HG02642 (cell line): ENCODE results near the gene ISL1.

Experiments
- ATAC-seq: cut with Tn5 transposase; IDR thresholded peaks from one replicate; pipeline ENCODE4 v1.9.1; 2021; ENCODE audit warnings: mild to moderate bottlenecking; ENCODE audit not compliant: unreplicated experiment, poor library complexity

Gene ISL1

GRCh38 chr5:51383131-51384121 is at the start of gene ISL1:
ISL1 (plus strand) TSS chr5:51383448; CDS start chr5:51383672, 224 bp downstream.
- no peak for ATAC-seq

GRCh38 chr5:51336878-51337277 is 46.4 kb upstream of the ISL1 start:
- no peak for ATAC-seq

GRCh38 chr5:51345106-51345505 is 38.1 kb upstream of the ISL1 start:
- no peak for ATAC-seq

GRCh38 chr5:51347157-51347556 is 36.1 kb upstream of the ISL1 start:
- no peak for ATAC-seq

- ATAC-seq = no peak
These were observed 35.5 kb upstream of the ISL1 start for GRCh38 chr5:51347704-51348103.

GRCh38 chr5:51371052-51371451 is 12.2 kb upstream of the ISL1 start:
- no peak for ATAC-seq

GRCh38 chr5:51373880-51374523 is 9.2 kb upstream of the ISL1 start:
- ATAC-seq = no peak

GRCh38 chr5:51375084-51375483 is 8.2 kb upstream of the ISL1 start:
- ATAC-seq = no peak

GRCh38 chr5:51376509-51376908 is 6.7 kb upstream of the ISL1 start:
- ATAC-seq = no peak

GRCh38 chr5:51377151-51378060 is 5.8 kb upstream of the ISL1 start:
- no peak for ATAC-seq

GRCh38 chr5:51378061-51378409 is 5.2 kb upstream of the ISL1 start:
- no peak for ATAC-seq

- ATAC-seq = no peak
These were observed 4.6 kb upstream of the ISL1 start for GRCh38 chr5:51378448-51379330.

GRCh38 chr5:51379331-51379700 is 3.9 kb upstream of the ISL1 start:
- no peak for ATAC-seq

GRCh38 chr5:51380603-51381207 is 2.5 kb upstream of the ISL1 start:
- no peak for ATAC-seq

GRCh38 chr5:51381761-51382474 is 1.3 kb upstream of the ISL1 start:
- no peak for ATAC-seq

GRCh38 chr5:51382521-51383130 is 622 bp upstream of the ISL1 start:
- no peak for ATAC-seq

GRCh38 chr5:51384281-51384840 is 1.1 kb downstream of the ISL1 start:
- ATAC-seq = no peak

- ATAC-seq = no peak
These were observed 2.0 kb downstream of the ISL1 start for GRCh38 chr5:51385216-51385615.
